Panc1 (cell line): Measurements from ENCODE around the gene RASL10A. TPM values are rescaled to one million over a fixed set of nuclear protein-coding genes. Genes with fewer than 3 reads are reported as not detected.

Experiments used
- ATAC-seq: fragments of 200-7000 bp; cut with Tn5 transposase; 2 replicates; pipeline ENCODE4 v1.9.1; 2020; ENCODE audit warnings: mild to moderate bottlenecking, moderate library complexity
- BruUV-seq: library from RNA; stranded (reverse); fragments of 400-500 nt; replicated peaks from 2 replicates; lab custom pipeline; 2021; lab: Mats Ljungman, UMichigan
- CTCF ChIA-PET: fragments of 300-600 bp; sonication (Branson Sonifier 250); formaldehyde crosslinking; loops from one replicate; lab custom pipeline; 2022; ENCODE audit warnings: antibody characterized with exemption; lab: Charles Lee
- POLR2A ChIA-PET: fragments of 300-600 bp; sonication (Branson Sonifier 250); formaldehyde crosslinking; loops from one replicate; lab custom pipeline; 2022; ENCODE audit warnings: antibody characterized with exemption; lab: Charles Lee
- DNase-seq: peaks from one replicate; pipeline ENCODE4 v3.0.0-alpha.2; 2010; ENCODE audit warnings: low read depth, low spot score
- H3K27ac ChIP-seq: 2 replicates; pipeline ENCODE4 v1.5.1; 2011; ENCODE audit warnings: mild to moderate bottlenecking, low read length, inconsistent platforms
- H3K27me3 ChIP-seq: fragments of 200-500 bp; sonication (Bioruptor generic); 2 replicates; pipeline ENCODE4 v1.6.0; 2014; ENCODE audit warnings: low read length, inconsistent platforms; ENCODE audit not compliant: control insufficient read depth, insufficient read depth
- H3K36me3 ChIP-seq: fragments of 200-500 bp; sonication (Bioruptor generic); 2 replicates; pipeline ENCODE4 v1.5.1; 2014; ENCODE audit warnings: inconsistent platforms, mild to moderate bottlenecking, low read length, moderate library complexity; ENCODE audit not compliant: control insufficient read depth, insufficient read depth
- H3K4me1 ChIP-seq: 2 replicates; pipeline ENCODE4 v1.5.1; 2011; ENCODE audit warnings: inconsistent platforms, mild to moderate bottlenecking, low read length, moderate library complexity; ENCODE audit not compliant: control insufficient read depth, insufficient read depth
- H3K4me3 ChIP-seq, 2 experiments: 2 replicates each; pipeline ENCODE4 v1.5.1; 2011 to 2012; ENCODE audit warnings: low read depth in 2 of 2, low read length in 2 of 2, mild to moderate bottlenecking in 2 of 2, inconsistent platforms in 1 of 2, moderate library complexity in 1 of 2
- H3K9me3 ChIP-seq: fragments of 200-500 bp; sonication (Bioruptor generic); 2 replicates; pipeline ENCODE4 v1.5.1; 2014; ENCODE audit warnings: low read depth, mild to moderate bottlenecking, inconsistent platforms, low read length, moderate library complexity; ENCODE audit not compliant: control insufficient read depth, insufficient read depth
- CTCF ChIP-seq: fragments of 450-650 bp; IDR thresholded peaks from 2 replicates; pipeline ENCODE4 v1.5.1; 2017; ENCODE audit warnings: mild to moderate bottlenecking
- POLR2AphosphoS5 ChIP-seq: IDR thresholded peaks from 2 replicates; pipeline ENCODE4 v1.6.1; 2012; ENCODE audit warnings: mild to moderate bottlenecking, low read depth, low read length, moderate library complexity
- REST ChIP-seq, 2 experiments: IDR thresholded peaks; 2 replicates each; pipeline ENCODE4 v1.6.1; 2011 to 2012; ENCODE audit warnings: low read depth in 2 of 2, control low read depth in 1 of 2, low read length in 1 of 2, mild to moderate bottlenecking in 1 of 2, moderate library complexity in 1 of 2; ENCODE audit not compliant: insufficient read depth in 1 of 2
- SIN3A ChIP-seq: IDR thresholded peaks from 2 replicates; pipeline ENCODE4 v1.6.1; 2012; ENCODE audit warnings: low read depth, mild to moderate bottlenecking, low read length, moderate library complexity, borderline replicate concordance; ENCODE audit not compliant: insufficient read depth
- TCF7L2 ChIP-seq: IDR thresholded peaks from 2 replicates; pipeline ENCODE4 v1.6.1; 2011; ENCODE audit warnings: mild to moderate bottlenecking, low read depth, low read length, inconsistent platforms
- in situ Hi-C: cut with HindIII; loops from 2 replicates; pipeline ENCODE4 v1.10.0; 2016; ENCODE audit warnings: low sequenced_read_pairs, low pct_unique_long_range_greater_than_20kb
- intact Hi-C: fragments of 100-400 bp; cut with micrococcal nuclease; formaldehyde crosslinking; loops from one replicate; pipeline ENCODE4 v1.10.0; 2022; ENCODE audit not compliant: unreplicated experiment
- total RNA-seq: library from RNA; stranded (reverse); gene quantifications from one replicate; pipeline ENCODE4 v1.2.1, GENCODE V29; 2021; ENCODE audit not compliant: unreplicated experiment

RASL10A gene
- total RNA-seq, 1 experiment from 2014 or later = 2.6 TPM

DNA sequence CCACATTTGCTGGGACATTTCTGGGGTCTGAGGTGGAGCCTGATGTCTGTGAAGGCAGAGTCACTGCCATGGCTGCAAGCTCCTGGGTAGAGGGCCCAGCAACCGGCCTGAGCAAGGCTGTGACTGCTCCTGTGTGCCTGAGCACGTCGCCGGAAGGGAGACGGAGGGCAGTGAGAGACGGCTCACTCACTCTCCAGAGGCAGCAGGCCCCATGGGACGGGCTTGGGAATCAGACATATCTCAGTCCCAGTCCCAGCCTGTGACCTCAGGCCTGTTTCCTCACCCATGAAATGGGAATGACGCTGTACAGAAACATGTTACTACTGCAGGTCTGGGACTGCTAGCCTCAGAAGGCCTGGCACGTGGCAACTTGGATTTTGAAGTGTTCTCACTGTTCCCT lies 36.4 kb upstream of the RASL10A start:
- BruUV-seq = no TSS peak
- H3K4me3 ChIP-seq = no peak overlapping the region
- no peaks in the 10 kb centered on the region for H3K4me1 ChIP-seq
- in situ Hi-C loops (no loop called here), intact Hi-C loops (no loop called here)
- DNase-seq = no peak
- H3K9me3 ChIP-seq = no peaks in the 10 kb centered on the region
- H3K36me3 ChIP-seq = peaks cover 7% of the 10 kb centered on the region
- POLR2A ChIA-PET = no interaction called here
- CTCF ChIA-PET = no interaction called here
- no peaks in the 10 kb centered on the region for H3K27me3 ChIP-seq
- no peak overlapping the region for H3K27ac ChIP-seq
- no peak for TF ChIP-seq SIN3A
- no peak for ATAC-seq

DNA sequence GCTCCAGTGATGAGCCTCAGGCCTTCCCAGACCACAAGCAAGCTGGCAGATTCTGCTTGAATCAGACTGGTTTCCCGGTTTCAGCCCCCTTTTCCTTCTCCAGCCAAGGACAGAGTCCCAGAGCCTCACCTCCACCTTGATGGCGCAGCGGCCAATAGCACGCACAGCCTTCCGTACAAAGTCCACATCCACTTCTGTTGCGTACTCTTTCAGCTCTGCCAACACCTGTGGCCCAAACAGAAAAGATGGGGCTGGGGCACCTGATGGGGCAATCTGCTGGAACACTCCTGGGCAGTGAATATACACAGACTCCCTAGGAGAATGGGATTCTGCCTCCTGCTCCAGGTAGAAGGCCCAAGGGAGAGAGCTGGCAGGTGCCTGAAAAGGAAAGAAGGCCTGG lies 35.5 kb upstream of the RASL10A start:
- Histone ChIP-seq H3K27me3 (no peaks in the 10 kb centered on the region), H3K27ac (no peak overlapping the region), H3K36me3 (peaks cover 7% of the 10 kb centered on the region), H3K4me1 (no peaks in the 10 kb centered on the region), H3K4me3 (no peak overlapping the region), H3K9me3 (no peaks in the 10 kb centered on the region)
- ChIA-PET CTCF (interaction anchor here (0.5 kb wide), 1 partner anchor 314 kb away, joined by 6 read pairs; no protein-coding TSS in a partner anchor), POLR2A (no interaction called here)
- in situ Hi-C loops = no loop called here
- BruUV-seq = no TSS peak
- TF ChIP-seq SIN3A (no peak), CTCF (no peak), POLR2AphosphoS5 (no peak), TCF7L2 (no peak), REST (IDR thresholded peaks at IDR 0.05; ENCODE audit: insufficient read depth in 1 of 2, low read depth in 2 of 2, low read length in 1 of 2) (no peak)
- no peak for DNase-seq
- intact Hi-C loops = no loop called here
- no peak for ATAC-seq

DNA sequence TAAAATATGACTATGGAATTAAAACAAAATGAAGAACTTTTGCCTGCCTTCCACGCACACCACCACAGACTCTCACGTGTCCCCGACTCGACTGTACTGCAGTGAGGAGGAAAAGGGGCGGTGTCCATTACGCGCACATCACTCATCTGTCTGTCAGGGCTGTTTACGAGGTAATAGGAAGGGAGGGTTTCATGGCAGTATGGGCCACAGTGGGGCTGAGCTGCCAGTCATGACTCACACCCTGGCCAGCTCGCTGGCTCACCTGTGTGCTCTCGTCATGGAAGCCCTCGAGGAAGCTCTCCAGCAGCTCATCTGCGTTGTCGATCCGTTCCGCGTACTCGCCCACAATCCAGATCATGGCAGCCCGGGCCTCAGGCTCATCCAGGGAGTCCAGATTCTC lies 33.5 kb upstream of the RASL10A start:
- DNase-seq (no peak), ATAC-seq (no peak)
- BruUV-seq = no TSS peak
- TF ChIP-seq SIN3A (no peak), POLR2AphosphoS5 (no peak), REST (IDR thresholded peaks at IDR 0.05; ENCODE audit: insufficient read depth in 1 of 2, low read depth in 2 of 2, low read length in 1 of 2) (no peak), CTCF (no peak), TCF7L2 (no peak)
- H3K9me3 ChIP-seq = no peaks in the 10 kb centered on the region
- intact Hi-C loops = no loop called here
- peaks cover 4% of the 10 kb centered on the region for H3K4me1 ChIP-seq
- peaks cover 7% of the 10 kb centered on the region for H3K36me3 ChIP-seq
- ChIA-PET POLR2A (no interaction called here), CTCF (no interaction called here)
- no peaks in the 10 kb centered on the region for H3K27me3 ChIP-seq
- no peak overlapping the region for H3K4me3 ChIP-seq
- H3K27ac ChIP-seq = no peak overlapping the region
- in situ Hi-C loops = no loop called here
